Keratinocyte (primary cell): ENCODE results near the gene GRP. TPM values are rescaled to one million over a fixed set of nuclear protein-coding genes. Genes with fewer than 3 reads are reported as not detected.

Source experiments
- DNase-seq: peaks from one replicate; pipeline ENCODE4 v3.0.0-alpha.2; 2011; ENCODE audit warnings: low read depth, missing footprints, low spot score
- FAIRE-seq: peaks from 2 replicates; lab custom pipeline; 2011; peaks lifted over from hg19 to GRCh38; lab: Jason Lieb, UNC
- H2AFZ ChIP-seq: 2 replicates; pipeline ENCODE4 v1.6.0; 2012; ENCODE audit warnings: low read length, control low read depth, inconsistent platforms; ENCODE audit not compliant: control insufficient read depth
- H3K27ac ChIP-seq: 2 replicates; pipeline ENCODE4 v1.5.1; 2011; ENCODE audit warnings: low read length; ENCODE audit not compliant: control insufficient read depth, insufficient read depth
- H3K27me3 ChIP-seq: 3 replicates; pipeline ENCODE4 v1.6.0; 2011; ENCODE audit warnings: low read length; ENCODE audit not compliant: control insufficient read depth, insufficient read depth; ENCODE audit errors: extremely low read depth
- H3K36me3 ChIP-seq, 2 experiments: 2 replicates in 1 of 2; 3 replicates in 1 of 2; pipeline ENCODE4 v1.5.1; 2011; ENCODE audit warnings: low read length in 2 of 2, mild to moderate bottlenecking in 1 of 2; ENCODE audit not compliant: control insufficient read depth in 2 of 2, insufficient read depth in 2 of 2; ENCODE audit errors: extremely low read depth in 1 of 2
- H3K4me1 ChIP-seq: 3 replicates; pipeline ENCODE4 v1.5.1; 2011; ENCODE audit warnings: low read length; ENCODE audit not compliant: control insufficient read depth, insufficient read depth; ENCODE audit errors: extremely low read depth
- H3K4me2 ChIP-seq: 3 replicates; pipeline ENCODE4 v1.6.0; 2011; ENCODE audit warnings: low read depth, low read length; ENCODE audit not compliant: control insufficient read depth, insufficient read depth; ENCODE audit errors: extremely low read depth
- H3K4me3 ChIP-seq, 3 experiments: fragments of 200-600 bp in 1 of 3; sonication (generic) in 1 of 3; 2 replicates in 2 of 3; 3 replicates in 1 of 3; pipeline ENCODE4 v1.5.1; 2011 to 2016; ENCODE audit warnings: low read length in 3 of 3, mild to moderate bottlenecking in 3 of 3, control low read depth in 2 of 3, inconsistent platforms in 1 of 3, low read depth in 1 of 3, mixed read lengths in 1 of 3, mixed run types in 1 of 3, moderate library complexity in 1 of 3; ENCODE audit not compliant: control insufficient read depth in 2 of 3, insufficient read depth in 2 of 3; ENCODE audit errors: extremely low read depth in 1 of 3
- H3K79me2 ChIP-seq: 2 replicates; pipeline ENCODE4 v1.6.0; 2012; ENCODE audit warnings: low read length; ENCODE audit not compliant: control insufficient read depth, insufficient read depth
- H3K9ac ChIP-seq: 3 replicates; pipeline ENCODE4 v1.6.0; 2011; ENCODE audit warnings: low read length; ENCODE audit not compliant: control insufficient read depth, insufficient read depth; ENCODE audit errors: extremely low read depth
- H3K9me1 ChIP-seq: 3 replicates; pipeline ENCODE4 v1.6.0; 2011; ENCODE audit warnings: low read length; ENCODE audit not compliant: control insufficient read depth, insufficient read depth; ENCODE audit errors: extremely low read depth
- H3K9me3 ChIP-seq: 2 replicates; pipeline ENCODE4 v1.5.1; 2012; ENCODE audit warnings: low read depth, low read length; ENCODE audit not compliant: control insufficient read depth
- H4K20me1 ChIP-seq: 3 replicates; pipeline ENCODE4 v1.6.0; 2011; ENCODE audit warnings: low read length; ENCODE audit not compliant: control insufficient read depth, insufficient read depth; ENCODE audit errors: extremely low read depth
- EZH2 ChIP-seq: IDR thresholded peaks from one replicate; pipeline ENCODE4 v1.6.1; 2012; ENCODE audit warnings: inconsistent platforms, mild to moderate bottlenecking, low read length, moderate library complexity
- dilution Hi-C: fragments of 300-500 bp; cut with MboI; formaldehyde crosslinking; loops from one replicate; pipeline ENCODE4 v1.7.0; 2020; ENCODE audit warnings: low sequenced_read_pairs; ENCODE audit not compliant: extremely low pct_ligation_motif_present
- polyA plus RNA-seq, 5 experiments: library from polyadenylated mRNA; depleted of rRNA in 3 of 5; stranded (reverse) in 3 of 5; stranded (forward) in 1 of 5; unstranded in 1 of 5; fragments of >200 nt; gene quantifications; 1 replicate in 1 of 5; 2 replicates in 3 of 5; 3 replicates in 1 of 5; pipeline versions ENCODE4 v1.2.1 to v1.2.3, GENCODE V29; 2011 to 2012; ENCODE audit warnings: missing spikeins in 2 of 5, low read depth in 1 of 5, low replicate concordance in 1 of 5
- TF ChIP-seq, protein P1 (sequence below), 3 experiments: IDR thresholded peaks in 1 of 3; conservative IDR thresholded peaks in 1 of 3; optimal IDR thresholded peaks in 1 of 3; 2 replicates in 2 of 3; 3 replicates in 1 of 3; pipeline versions ENCODE3 to v1.5.1; 2011; ENCODE audit warnings: low read length in 3 of 3, mild to moderate bottlenecking in 3 of 3, moderate library complexity in 2 of 3, control low read depth in 1 of 3, inconsistent platforms in 1 of 3; ENCODE audit not compliant: insufficient read depth in 2 of 3; ENCODE audit errors: extremely low read depth in 1 of 3

Gene GRP
- polyA plus RNA-seq, 1 donor (not counting 4 experiments of a cell fraction or from before 2014, with no cell fraction given): not detected

DNA sequence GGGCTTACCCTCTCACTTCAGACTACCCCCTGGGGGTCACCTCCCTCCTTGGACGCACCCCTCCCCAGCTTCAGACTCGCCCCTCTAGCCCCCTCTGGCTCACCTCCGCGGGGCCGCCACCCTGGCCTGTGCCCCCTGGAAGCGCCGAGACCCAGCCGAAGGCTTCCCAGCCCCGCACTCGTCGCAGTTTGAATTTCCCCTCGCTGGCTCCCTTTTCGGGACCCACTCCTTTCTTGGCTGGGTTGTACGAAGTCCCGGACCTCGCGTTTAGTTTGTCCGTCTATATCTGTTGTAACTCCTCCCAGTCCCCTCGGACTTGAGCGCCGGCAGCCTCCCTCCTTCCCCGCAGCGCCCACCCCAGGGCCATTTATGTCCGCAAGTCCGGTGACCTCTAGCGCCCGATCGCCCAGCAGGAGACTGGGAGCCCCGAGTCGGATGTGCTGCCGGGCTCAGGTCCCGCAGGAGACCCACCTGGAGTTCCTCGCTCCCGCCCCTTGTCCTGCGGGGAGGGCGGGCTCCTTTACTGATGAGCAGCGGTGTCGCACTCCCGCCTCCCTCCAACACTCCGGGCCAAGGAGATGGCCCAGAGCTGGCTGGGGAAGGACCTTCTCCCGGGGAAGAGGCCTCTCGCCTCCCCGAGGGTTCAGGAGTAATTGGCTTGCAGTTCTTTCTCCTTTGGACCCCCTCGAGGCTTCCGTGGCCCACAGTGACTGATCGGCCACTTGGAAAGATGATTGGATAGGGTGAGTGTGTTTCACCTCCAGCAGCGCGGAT lies 54.0 kb downstream of the GRP start:
- H3K79me2 ChIP-seq: no peaks in the 10 kb centered on the region
- peak overlapping the region; percentile 45 for H3K4me2 ChIP-seq
- no peaks in the 10 kb centered on the region for H3K9me3 ChIP-seq
- dilution Hi-C loops: no loop called here
- peaks cover 86% of the 10 kb centered on the region for H3K27me3 ChIP-seq
- TF ChIP-seq, protein P1, sequence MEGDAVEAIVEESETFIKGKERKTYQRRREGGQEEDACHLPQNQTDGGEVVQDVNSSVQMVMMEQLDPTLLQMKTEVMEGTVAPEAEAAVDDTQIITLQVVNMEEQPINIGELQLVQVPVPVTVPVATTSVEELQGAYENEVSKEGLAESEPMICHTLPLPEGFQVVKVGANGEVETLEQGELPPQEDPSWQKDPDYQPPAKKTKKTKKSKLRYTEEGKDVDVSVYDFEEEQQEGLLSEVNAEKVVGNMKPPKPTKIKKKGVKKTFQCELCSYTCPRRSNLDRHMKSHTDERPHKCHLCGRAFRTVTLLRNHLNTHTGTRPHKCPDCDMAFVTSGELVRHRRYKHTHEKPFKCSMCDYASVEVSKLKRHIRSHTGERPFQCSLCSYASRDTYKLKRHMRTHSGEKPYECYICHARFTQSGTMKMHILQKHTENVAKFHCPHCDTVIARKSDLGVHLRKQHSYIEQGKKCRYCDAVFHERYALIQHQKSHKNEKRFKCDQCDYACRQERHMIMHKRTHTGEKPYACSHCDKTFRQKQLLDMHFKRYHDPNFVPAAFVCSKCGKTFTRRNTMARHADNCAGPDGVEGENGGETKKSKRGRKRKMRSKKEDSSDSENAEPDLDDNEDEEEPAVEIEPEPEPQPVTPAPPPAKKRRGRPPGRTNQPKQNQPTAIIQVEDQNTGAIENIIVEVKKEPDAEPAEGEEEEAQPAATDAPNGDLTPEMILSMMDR (optimal IDR thresholded peaks at IDR 0.05 in 1 of 3, IDR thresholded peaks at IDR 0.05 in 1 of 3, conservative IDR thresholded peaks at IDR 0.05 in 1 of 3; ENCODE audit: extremely low read depth in 1 of 3, insufficient read depth in 2 of 3, low read length in 3 of 3): no peak
- TF ChIP-seq EZH2: peak; percentile 55
- no peaks in the 10 kb centered on the region for H3K9me1 ChIP-seq
- no peak overlapping the region for H2AFZ ChIP-seq
- H3K4me3 ChIP-seq: no peak overlapping the region
- FAIRE-seq (no peak), DNase-seq (no peak)
- H3K4me1 ChIP-seq: no peaks in the 10 kb centered on the region
- no peak overlapping the region for H3K9ac ChIP-seq
- no peaks in the 10 kb centered on the region for H4K20me1 ChIP-seq
- H3K27ac ChIP-seq: no peak overlapping the region
- no peaks in the 10 kb centered on the region for H3K36me3 ChIP-seq

DNA sequence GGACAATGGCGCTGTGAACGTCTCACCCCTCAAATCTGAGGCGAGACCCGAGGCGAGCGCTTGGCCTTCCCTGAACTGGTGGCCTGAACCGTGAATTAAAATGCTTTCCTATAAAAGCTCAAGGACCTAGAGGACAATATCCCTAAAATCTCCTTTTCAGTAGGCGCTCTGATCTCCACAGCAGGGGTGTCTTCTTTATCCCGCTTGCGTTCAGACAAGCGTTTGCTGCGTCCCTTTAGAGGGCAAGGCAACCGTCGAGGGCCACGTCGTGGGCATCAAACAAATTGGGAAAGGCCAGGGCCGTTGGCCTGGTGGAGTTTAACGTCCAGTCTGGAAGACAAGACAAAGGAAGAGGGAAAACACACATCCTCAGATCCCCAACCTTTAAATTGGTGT lies 54.6 kb downstream of the GRP start:
- Histone ChIP-seq H3K79me2 (no peaks in the 10 kb centered on the region), H3K27ac (no peak overlapping the region), H3K9ac (no peak overlapping the region), H3K4me3 (no peak overlapping the region), H3K4me1 (no peaks in the 10 kb centered on the region), H3K9me1 (no peaks in the 10 kb centered on the region), H4K20me1 (no peaks in the 10 kb centered on the region), H3K27me3 (peaks cover 86% of the 10 kb centered on the region), H3K36me3 (no peaks in the 10 kb centered on the region), H3K9me3 (no peaks in the 10 kb centered on the region), H3K4me2 (no peak overlapping the region), H2AFZ (no peak overlapping the region)
- TF ChIP-seq, protein P1 (optimal IDR thresholded peaks at IDR 0.05 in 1 of 3, IDR thresholded peaks at IDR 0.05 in 1 of 3, conservative IDR thresholded peaks at IDR 0.05 in 1 of 3; ENCODE audit: extremely low read depth in 1 of 3, insufficient read depth in 2 of 3, low read length in 3 of 3): no peak
- TF ChIP-seq EZH2: no peak
- no peak for DNase-seq
- dilution Hi-C loops: no loop called here
- FAIRE-seq: no peak
